Measurements from ENCODE around the gene CACNA2D3. TPM values are rescaled to one million over a fixed set of nuclear protein-coding genes. Genes with fewer than 3 reads are reported as not detected.

The CACNA2D3 gene
- total RNA-seq, 1 donor from 2014 or later, result not detected

DNA sequence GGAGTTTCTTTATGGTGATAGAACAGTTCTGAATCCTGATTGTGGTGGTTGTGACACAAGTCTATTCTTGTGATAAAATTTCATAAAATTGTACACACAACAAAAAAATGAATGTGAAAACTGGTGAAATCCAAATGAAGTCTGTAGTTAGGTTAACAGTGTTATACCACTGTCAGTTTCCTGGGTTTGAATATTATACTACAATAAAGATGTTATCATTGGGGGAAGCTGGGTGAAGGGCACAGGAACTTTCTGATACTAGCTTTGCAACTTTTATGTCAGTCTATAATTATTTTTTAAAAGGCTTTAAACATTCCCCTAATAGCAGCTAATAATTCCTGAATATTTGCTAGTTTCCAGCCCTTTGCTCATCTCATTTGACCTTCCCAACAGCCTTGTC is 485.7 kb downstream of the CACNA2D3 start:
- no peak overlapping the region for H3K27ac Mint-ChIP-seq (ENCODE audit: unreplicated experiment)
- DNase-seq (ENCODE audit: low spot score), result no peak
- no peak overlapping the region for H3K4me3 Mint-ChIP-seq (ENCODE audit: unreplicated experiment)
- H3K9me3 Mint-ChIP-seq (ENCODE audit: low read depth), result peaks cover 8% of the 10 kb centered on the region
- peaks cover 11% of the 10 kb centered on the region for H3K27me3 Mint-ChIP-seq (ENCODE audit: low read depth)
- H3K36me3 Mint-ChIP-seq (ENCODE audit: low read depth), result no peaks in the 10 kb centered on the region
- TF ChIP-seq CTCF (IDR thresholded peaks at IDR 0.05), result no peak
- no peaks in the 10 kb centered on the region for H3K4me1 Mint-ChIP-seq (ENCODE audit: low read depth)

- Mint-ChIP-seq H3K4me1 (ENCODE audit: low read depth) (no peaks in the 10 kb centered on the region), H3K36me3 (ENCODE audit: low read depth) (no peaks in the 10 kb centered on the region), H3K27me3 (ENCODE audit: low read depth) (peaks cover 4% of the 10 kb centered on the region), H3K9me3 (ENCODE audit: low read depth) (peaks cover 5% of the 10 kb centered on the region), H3K4me3 (ENCODE audit: unreplicated experiment) (no peak overlapping the region), H3K27ac (ENCODE audit: unreplicated experiment) (no peak overlapping the region)
- DNase-seq (ENCODE audit: low spot score), result no peak
- no peak for TF ChIP-seq CTCF (IDR thresholded peaks at IDR 0.05)
Measured at GRCh38 chr3:54619053-54619452, 496.7 kb downstream of the CACNA2D3 start.

GRCh38 chr3:54619531-54619930 is 497.2 kb downstream of the CACNA2D3 start:
- H3K9me3 Mint-ChIP-seq (ENCODE audit: low read depth), result peaks cover 5% of the 10 kb centered on the region
- H3K36me3 Mint-ChIP-seq (ENCODE audit: low read depth), result no peaks in the 10 kb centered on the region
- peaks cover 4% of the 10 kb centered on the region for H3K27me3 Mint-ChIP-seq (ENCODE audit: low read depth)
- H3K4me1 Mint-ChIP-seq (ENCODE audit: low read depth), result no peaks in the 10 kb centered on the region
- DNase-seq (ENCODE audit: low spot score), result no peak
- H3K27ac Mint-ChIP-seq (ENCODE audit: unreplicated experiment), result no peak overlapping the region
- no peak overlapping the region for H3K4me3 Mint-ChIP-seq (ENCODE audit: unreplicated experiment)
- TF ChIP-seq CTCF (IDR thresholded peaks at IDR 0.05), result no peak

GRCh38 chr3:54621184-54621583 is 498.8 kb downstream of the CACNA2D3 start:
- Mint-ChIP-seq H3K36me3 (ENCODE audit: low read depth) (no peaks in the 10 kb centered on the region), H3K27ac (ENCODE audit: unreplicated experiment) (no peak overlapping the region), H3K27me3 (ENCODE audit: low read depth) (peaks cover 4% of the 10 kb centered on the region), H3K9me3 (ENCODE audit: low read depth) (peaks cover 7% of the 10 kb centered on the region), H3K4me3 (ENCODE audit: unreplicated experiment) (no peak overlapping the region), H3K4me1 (ENCODE audit: low read depth) (no peaks in the 10 kb centered on the region)
- no peak for TF ChIP-seq CTCF (IDR thresholded peaks at IDR 0.05)
- no peak for DNase-seq (ENCODE audit: low spot score)

DNA sequence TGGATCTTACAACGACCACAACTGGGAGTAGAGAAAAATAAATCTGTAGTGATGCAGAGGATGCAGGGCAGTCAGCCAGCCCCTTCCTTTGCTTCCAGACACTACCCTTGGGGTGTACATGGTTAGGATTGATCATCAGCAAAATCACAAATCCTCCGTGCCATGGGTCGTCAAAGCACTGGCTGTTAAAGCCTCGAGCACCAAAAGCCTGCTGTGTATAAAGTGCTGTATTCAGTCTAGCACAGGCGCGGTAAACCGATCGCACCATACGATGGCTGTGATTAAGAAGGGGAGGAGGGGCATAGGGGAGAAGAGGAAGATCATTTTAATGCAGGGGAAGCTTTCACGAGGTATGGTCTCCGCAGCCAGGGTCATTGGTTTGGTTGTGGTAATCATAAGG is 500.3 kb downstream of the CACNA2D3 start:
- DNase-seq (ENCODE audit: low spot score), result no peak
- no peak for TF ChIP-seq CTCF (IDR thresholded peaks at IDR 0.05)

More for the DNA sequence above, 500.3 kb downstream of the CACNA2D3 start:
- no peak overlapping the region for H3K4me3 Mint-ChIP-seq (ENCODE audit: unreplicated experiment)
- H3K4me1 Mint-ChIP-seq (ENCODE audit: low read depth), result no peaks in the 10 kb centered on the region
- no peaks in the 10 kb centered on the region for H3K36me3 Mint-ChIP-seq (ENCODE audit: low read depth)
- H3K9me3 Mint-ChIP-seq (ENCODE audit: low read depth), result peaks cover 7% of the 10 kb centered on the region
- H3K27me3 Mint-ChIP-seq (ENCODE audit: low read depth), result peaks cover 4% of the 10 kb centered on the region
- no peak overlapping the region for H3K27ac Mint-ChIP-seq (ENCODE audit: unreplicated experiment)

Data from chondrocyte (in vitro differentiated cells).